Trophoblast cell (in vitro differentiated cells and primary cell): Measurements from ENCODE around the gene LRMDA.

Experiments used
- DNase-seq, 2 donors: peaks; one replicate each; pipeline ENCODE4 v3.0.0-alpha.2; 2016
- H2AFZ ChIP-seq: 2 replicates; pipeline ENCODE4 v1.6.1; 2013; ENCODE audit warnings: low read length, moderate library complexity, mild to moderate bottlenecking; ENCODE audit not compliant: insufficient read depth, poor library complexity
- H2AK5ac ChIP-seq: 2 replicates; pipeline ENCODE4 v1.6.1; 2013; ENCODE audit warnings: mild to moderate bottlenecking, low read length
- H2BK120ac ChIP-seq: 2 replicates; pipeline ENCODE4 v1.6.1; 2013; ENCODE audit warnings: low read length, mild to moderate bottlenecking, moderate library complexity; ENCODE audit not compliant: insufficient read depth, poor library complexity
- H2BK12ac ChIP-seq: 2 replicates; pipeline ENCODE4 v1.6.1; 2013; ENCODE audit warnings: mild to moderate bottlenecking, low read length, moderate library complexity
- H2BK5ac ChIP-seq: 2 replicates; pipeline ENCODE4 v1.6.1; 2013; ENCODE audit warnings: low read length, low read depth, moderate library complexity, mild to moderate bottlenecking; ENCODE audit not compliant: poor library complexity
- H3K14ac ChIP-seq: 2 replicates; pipeline ENCODE4 v1.6.1; 2013; ENCODE audit warnings: mild to moderate bottlenecking, low read length
- H3K18ac ChIP-seq: 2 replicates; pipeline ENCODE4 v1.6.1; 2013; ENCODE audit warnings: mild to moderate bottlenecking, low read length
- H3K23ac ChIP-seq: 2 replicates; pipeline ENCODE4 v1.6.1; 2013; ENCODE audit warnings: low read length
- H3K27ac ChIP-seq: 2 replicates; pipeline ENCODE4 v1.5.1; 2013; ENCODE audit warnings: low read depth, mild to moderate bottlenecking, inconsistent platforms, low read length, moderate library complexity
- H3K27me3 ChIP-seq: 2 replicates; pipeline ENCODE4 v1.6.1; 2013; ENCODE audit warnings: inconsistent platforms, mild to moderate bottlenecking, low read length, moderate library complexity; ENCODE audit not compliant: insufficient read depth
- H3K36me3 ChIP-seq, 2 experiments: 1 replicate in 1 of 2; 2 replicates in 1 of 2; pipeline ENCODE4 v1.6.1; 2013; ENCODE audit warnings: low read length in 2 of 2, mild to moderate bottlenecking in 2 of 2, moderate library complexity in 1 of 2; ENCODE audit not compliant: insufficient read depth in 2 of 2, control insufficient read depth in 1 of 2
- H3K4ac ChIP-seq: 2 replicates; pipeline ENCODE4 v1.6.1; 2013; ENCODE audit warnings: low read depth, mild to moderate bottlenecking, low read length, moderate library complexity
- H3K4me1 ChIP-seq, 2 experiments: 1 replicate in 1 of 2; 2 replicates in 1 of 2; pipeline ENCODE4 v1.6.1; 2013; ENCODE audit warnings: low read length in 2 of 2, mild to moderate bottlenecking in 2 of 2, moderate library complexity in 1 of 2; ENCODE audit not compliant: insufficient read depth in 2 of 2, control insufficient read depth in 1 of 2
- H3K4me2 ChIP-seq: 2 replicates; pipeline ENCODE4 v1.6.1; 2013; ENCODE audit warnings: inconsistent platforms, mild to moderate bottlenecking, low read length, moderate library complexity
- H3K4me3 ChIP-seq: 2 replicates; pipeline ENCODE4 v1.5.1; 2013; ENCODE audit warnings: mild to moderate bottlenecking, low read depth, low read length, inconsistent platforms
- H3K79me1 ChIP-seq: one replicate; pipeline ENCODE4 v1.6.1; 2013; ENCODE audit warnings: low read length
- H3K79me2 ChIP-seq: 2 replicates; pipeline ENCODE4 v1.6.1; 2013; ENCODE audit warnings: low read length, mild to moderate bottlenecking; ENCODE audit not compliant: control insufficient read depth, insufficient read depth, poor library complexity
- H3K9ac ChIP-seq: 2 replicates; pipeline ENCODE4 v1.6.1; 2013; ENCODE audit warnings: mild to moderate bottlenecking, low read length
- H3K9me3 ChIP-seq: 2 replicates; pipeline ENCODE4 v1.6.1; 2013; ENCODE audit warnings: low read depth, mild to moderate bottlenecking, control low read depth, inconsistent platforms, low read length; ENCODE audit not compliant: insufficient read depth
- H4K12ac ChIP-seq: 2 replicates; pipeline ENCODE4 v1.6.1; 2013; ENCODE audit warnings: low read depth, mild to moderate bottlenecking, low read length, moderate library complexity
- H4K8ac ChIP-seq: 2 replicates; pipeline ENCODE4 v1.6.1; 2013; ENCODE audit warnings: low read depth, mild to moderate bottlenecking, low read length, moderate library complexity
- H4K91ac ChIP-seq: one replicate; pipeline ENCODE4 v1.6.1; 2013; ENCODE audit warnings: low read depth, mild to moderate bottlenecking, low read length, moderate library complexity
- WGBS: extraction: QIAGEN DNeasy Blood & Tissue Kit; methylation state at CpG from one replicate; pipeline ENCODE4 v1.1.7; 2013; ENCODE audit warnings: missing lambda C conversion rate; ENCODE audit not compliant: insufficient read length, insufficient coverage; ENCODE audit errors: extremely low coverage; 5-methylcytosine and 5-hydroxymethylcytosine counted together

LRMDA gene

DNA sequence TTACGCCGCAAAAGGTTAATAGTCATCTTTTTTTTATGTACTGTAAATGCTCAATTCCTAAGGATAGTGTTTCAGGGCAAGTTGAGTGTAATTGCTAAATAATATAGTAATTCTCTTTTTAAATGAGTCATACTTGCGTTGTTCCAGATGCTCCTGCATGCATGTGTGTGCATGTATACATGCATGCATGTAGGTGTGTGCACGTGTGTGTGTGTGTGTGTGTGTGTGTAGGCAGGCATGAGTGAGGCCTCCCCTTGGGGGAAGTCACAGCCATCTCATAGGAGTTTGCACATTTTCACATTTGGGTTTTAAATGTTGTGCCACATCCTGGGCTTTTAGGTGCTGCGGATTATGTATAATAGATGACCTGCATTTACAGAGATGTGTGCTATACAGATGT lies 1110.4 kb downstream of the LRMDA start:
- WGBS: no CpG with 5 or more reads among the region's 5 CpGs
- Histone ChIP-seq H3K4me2 (no peak overlapping the region), H2BK120ac (no peak overlapping the region)

DNA sequence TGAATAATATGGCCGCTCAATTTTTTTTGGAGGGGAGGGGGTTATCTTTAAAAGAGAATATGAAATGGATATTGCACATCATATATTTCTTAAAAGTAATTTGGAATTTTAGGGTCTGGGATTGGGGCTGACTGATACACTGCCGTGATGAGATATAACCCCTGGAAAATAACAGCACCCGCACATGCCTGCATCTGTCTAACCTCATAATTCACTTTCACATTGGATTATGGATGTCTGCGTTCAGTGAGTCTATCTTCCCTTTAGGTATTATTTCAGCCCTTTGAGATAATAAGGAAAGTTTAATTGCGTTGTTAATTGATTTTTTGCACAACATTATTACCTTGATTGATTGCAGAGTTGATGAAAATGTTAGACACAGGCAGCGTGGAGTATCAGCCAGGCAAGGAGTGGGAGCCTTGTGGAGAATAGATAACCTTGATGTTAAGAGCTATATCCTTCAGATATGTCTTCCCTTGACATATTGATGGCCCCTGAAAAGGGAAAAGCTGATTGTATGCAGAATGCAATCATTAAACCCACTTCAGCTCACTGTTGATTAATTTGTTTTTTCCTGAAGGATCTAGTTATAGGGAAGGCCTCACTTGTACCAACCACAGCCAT lies 1111.0 kb downstream of the LRMDA start:
- no peak overlapping the region for H4K12ac ChIP-seq
- no peaks in the 10 kb centered on the region for H3K36me3 ChIP-seq
- no CpG with 5 or more reads among the region's 6 CpGs for WGBS

More for the DNA sequence above, 1110.4 kb downstream of the LRMDA start:
- no peaks in the 10 kb centered on the region for H3K9me3 ChIP-seq
- H3K79me1 ChIP-seq: no peaks in the 10 kb centered on the region
- no peak overlapping the region for H3K4me3 ChIP-seq
- no peak overlapping the region for H2BK12ac ChIP-seq
- H3K14ac ChIP-seq: no peak overlapping the region
- no peaks in the 10 kb centered on the region for H3K4me1 ChIP-seq
- H4K8ac ChIP-seq: no peak overlapping the region
- H3K18ac ChIP-seq: no peak overlapping the region
- no peak overlapping the region for H3K23ac ChIP-seq
- no peak overlapping the region for H2AFZ ChIP-seq
- H4K12ac ChIP-seq: no peak overlapping the region
- H3K27me3 ChIP-seq: no peaks in the 10 kb centered on the region
- no peak overlapping the region for H3K27ac ChIP-seq
- H3K79me2 ChIP-seq: no peaks in the 10 kb centered on the region
- no peak overlapping the region for H3K4ac ChIP-seq
- H3K36me3 ChIP-seq: no peaks in the 10 kb centered on the region
- H2BK5ac ChIP-seq: no peak overlapping the region
- no peak overlapping the region for H3K9ac ChIP-seq
- H4K91ac ChIP-seq: no peak overlapping the region
- H2AK5ac ChIP-seq: no peak overlapping the region
- no peak for DNase-seq

DNA sequence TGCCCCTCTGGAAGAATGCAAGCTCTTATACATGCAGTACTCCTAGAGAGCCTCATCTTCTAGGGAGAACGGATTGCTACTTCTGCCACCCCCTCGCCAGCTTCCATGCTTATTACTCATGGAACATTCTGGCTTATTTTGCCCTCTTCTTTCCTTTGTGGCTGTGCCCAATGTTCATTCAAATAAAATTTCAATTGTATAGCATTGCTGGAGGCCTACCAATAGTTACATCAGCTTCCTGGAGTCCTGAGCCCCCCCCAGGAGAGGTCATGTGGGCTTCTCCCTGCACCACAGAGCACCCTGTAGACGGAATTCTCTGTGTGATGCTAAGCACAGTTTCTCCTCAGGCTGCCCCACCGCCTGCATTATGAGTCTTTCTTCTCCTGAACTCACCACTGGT lies 1112.2 kb downstream of the LRMDA start:
- Histone ChIP-seq H2BK12ac (no peak overlapping the region), H3K4me3 (no peak overlapping the region), H3K27me3 (no peaks in the 10 kb centered on the region), H2BK5ac (no peak overlapping the region), H3K14ac (no peak overlapping the region), H3K23ac (no peak overlapping the region), H4K91ac (no peak overlapping the region), H3K4me2 (no peak overlapping the region), H3K27ac (no peak overlapping the region), H3K4me1 (no peaks in the 10 kb centered on the region), H2BK120ac (no peak overlapping the region), H4K8ac (no peak overlapping the region), H4K12ac (no peak overlapping the region), H3K9ac (no peak overlapping the region), H3K9me3 (no peaks in the 10 kb centered on the region), H2AK5ac (no peak overlapping the region), H3K36me3 (no peaks in the 10 kb centered on the region), H3K4ac (no peak overlapping the region), H3K79me2 (no peaks in the 10 kb centered on the region), H2AFZ (no peak overlapping the region), H3K18ac (no peak overlapping the region), H3K79me1 (no peaks in the 10 kb centered on the region)
- DNase-seq: no peak
- WGBS: no CpG with 5 or more reads among the region's 4 CpGs

More for the DNA sequence above, 1111.0 kb downstream of the LRMDA start:
- no peaks in the 10 kb centered on the region for H3K4me1 ChIP-seq
- H4K8ac ChIP-seq: no peak overlapping the region
- no peaks in the 10 kb centered on the region for H3K79me1 ChIP-seq
- H2BK5ac ChIP-seq: no peak overlapping the region
- no peak overlapping the region for H3K18ac ChIP-seq
- no peak overlapping the region for H2AFZ ChIP-seq
- H4K91ac ChIP-seq: no peak overlapping the region
- no peaks in the 10 kb centered on the region for H3K9me3 ChIP-seq
- H3K4me3 ChIP-seq: no peak overlapping the region
- H3K27me3 ChIP-seq: no peaks in the 10 kb centered on the region
- H2AK5ac ChIP-seq: no peak overlapping the region
- DNase-seq: no peak
- H3K27ac ChIP-seq: no peak overlapping the region
- H3K9ac ChIP-seq: no peak overlapping the region
- no peak overlapping the region for H2BK120ac ChIP-seq
- no peak overlapping the region for H2BK12ac ChIP-seq
- no peak overlapping the region for H3K4me2 ChIP-seq
- H3K23ac ChIP-seq: no peak overlapping the region
- H3K14ac ChIP-seq: no peak overlapping the region
- H3K79me2 ChIP-seq: no peaks in the 10 kb centered on the region
- H3K4ac ChIP-seq: no peak overlapping the region

DNA sequence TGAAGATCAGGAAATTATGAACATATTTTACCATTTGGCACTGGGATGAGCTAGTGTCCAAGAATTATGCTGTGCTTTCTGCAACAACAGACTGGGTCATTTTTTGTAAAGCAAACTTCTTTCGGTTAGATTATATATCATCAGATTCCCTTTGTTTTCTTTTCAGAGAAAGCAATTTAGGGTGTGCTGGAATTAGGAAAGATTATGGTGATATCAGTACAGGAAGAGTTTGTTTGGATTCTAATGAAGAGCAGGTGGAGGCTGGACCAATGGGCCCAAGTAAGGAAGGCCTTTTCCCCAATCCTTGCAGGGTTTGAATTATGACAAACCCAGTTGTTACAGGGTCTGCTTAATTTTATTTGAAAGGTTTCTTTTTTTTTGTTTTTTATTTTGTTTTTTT lies 1113.4 kb downstream of the LRMDA start:
- H3K27ac ChIP-seq: no peak overlapping the region
- H3K14ac ChIP-seq: no peak overlapping the region
- H3K9ac ChIP-seq: no peak overlapping the region
- no peak overlapping the region for H2AK5ac ChIP-seq
- H3K9me3 ChIP-seq: no peaks in the 10 kb centered on the region
- no peak overlapping the region for H2AFZ ChIP-seq
- WGBS: no CpG with 5 or more reads among the region's 1 CpG
- H3K36me3 ChIP-seq: no peaks in the 10 kb centered on the region
- H3K18ac ChIP-seq: no peak overlapping the region
- H3K79me1 ChIP-seq: peaks cover 3% of the 10 kb centered on the region
- H3K4ac ChIP-seq: no peak overlapping the region
- no peak overlapping the region for H3K4me3 ChIP-seq
- no peak overlapping the region for H3K23ac ChIP-seq
- H3K4me1 ChIP-seq: no peaks in the 10 kb centered on the region
- no peak for DNase-seq
- H2BK120ac ChIP-seq: no peak overlapping the region
- H3K4me2 ChIP-seq: no peak overlapping the region
- no peaks in the 10 kb centered on the region for H3K79me2 ChIP-seq
- no peak overlapping the region for H2BK5ac ChIP-seq
- no peaks in the 10 kb centered on the region for H3K27me3 ChIP-seq
- no peak overlapping the region for H4K91ac ChIP-seq
- H4K8ac ChIP-seq: no peak overlapping the region
- H4K12ac ChIP-seq: no peak overlapping the region
- H2BK12ac ChIP-seq: no peak overlapping the region
